Osteoblast (primary cell): ENCODE data around the gene SGCD. TPM values are rescaled to one million over a fixed set of nuclear protein-coding genes. Genes with fewer than 3 reads are reported as not detected.

ENCODE experiments used
- DNase-seq: peaks from one replicate; pipeline ENCODE4 v3.0.0; 2011; ENCODE audit warnings: low spot score, mixed read lengths; ENCODE audit not compliant: insufficient read length; ENCODE audit errors: missing footprints
- H2AFZ ChIP-seq: 2 replicates; pipeline ENCODE4 v1.6.0; 2011; ENCODE audit warnings: mild to moderate bottlenecking, low read length
- H3K27ac ChIP-seq: 2 replicates; pipeline ENCODE4 v1.5.1; 2011; ENCODE audit warnings: mild to moderate bottlenecking, low read depth, low read length, moderate library complexity
- H3K27me3 ChIP-seq: 2 replicates; pipeline ENCODE4 v1.6.0; 2012; ENCODE audit warnings: mild to moderate bottlenecking, control low read depth, inconsistent platforms, low read length, moderate library complexity; ENCODE audit not compliant: insufficient read depth
- H3K36me3 ChIP-seq: 2 replicates; pipeline ENCODE4 v1.5.1; 2011; ENCODE audit warnings: mild to moderate bottlenecking, low read length, control low read depth, moderate library complexity; ENCODE audit not compliant: insufficient read depth
- H3K4me1 ChIP-seq: 2 replicates; pipeline ENCODE4 v1.5.1; 2011; ENCODE audit warnings: mild to moderate bottlenecking, low read length, control low read depth, moderate library complexity; ENCODE audit not compliant: insufficient read depth
- H3K4me2 ChIP-seq: 2 replicates; pipeline ENCODE4 v1.6.0; 2011; ENCODE audit warnings: mild to moderate bottlenecking, low read length; ENCODE audit not compliant: insufficient read depth
- H3K4me3 ChIP-seq: fragments of 200-600 bp; sonication (generic); 3 replicates; pipeline ENCODE4 v1.5.1; 2012; ENCODE audit warnings: mild to moderate bottlenecking, low read length, inconsistent platforms; ENCODE audit not compliant: insufficient read depth
- H3K79me2 ChIP-seq: 2 replicates; pipeline ENCODE4 v1.6.0; 2012; ENCODE audit warnings: mild to moderate bottlenecking, low read length, control low read depth, inconsistent platforms; ENCODE audit not compliant: insufficient read depth
- H3K9me3 ChIP-seq: 2 replicates; pipeline ENCODE4 v1.5.1; 2011; ENCODE audit warnings: low read depth, low read length, control low read depth
- H4K20me1 ChIP-seq: 2 replicates; pipeline ENCODE4 v1.6.0; 2012; ENCODE audit warnings: mild to moderate bottlenecking, low read length, control low read depth; ENCODE audit not compliant: insufficient read depth
- total RNA-seq: library from RNA; depleted of rRNA; stranded (reverse); fragments of >200 nt; gene quantifications from 2 replicates; pipeline ENCODE4 v1.2.3, GENCODE V29; 2012
- TF ChIP-seq, protein P1 (sequence below): IDR thresholded peaks from 2 replicates; pipeline ENCODE4 v1.5.1; 2011; ENCODE audit warnings: mild to moderate bottlenecking, low read depth, low read length, moderate library complexity; ENCODE audit errors: extremely low read depth

The SGCD gene
- total RNA-seq, 1 donor: 27.1 TPM

DNA sequence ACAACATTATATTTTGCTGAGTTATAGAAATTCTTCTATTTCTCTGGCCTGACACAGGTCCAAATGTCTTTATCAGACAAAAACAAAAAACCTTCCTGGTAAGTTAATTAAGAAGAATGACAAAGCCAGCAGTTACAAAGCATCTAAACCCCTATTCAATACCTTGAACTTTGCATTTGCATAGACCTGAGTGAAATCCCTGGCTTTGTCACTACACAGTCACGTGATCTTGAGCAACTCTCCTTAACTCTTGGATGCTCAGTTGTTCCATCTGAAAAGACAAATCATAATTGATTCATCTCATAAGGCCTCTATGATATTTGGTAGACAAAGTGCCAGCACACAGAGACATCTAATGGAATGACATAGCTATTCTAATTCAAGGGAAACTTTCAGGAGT, 356.5 kb downstream of the SGCD start:
- H3K4me1 ChIP-seq: no peaks in the 10 kb centered on the region
- no peak overlapping the region for H3K27ac ChIP-seq
- H2AFZ ChIP-seq: no peak overlapping the region
- no peak for DNase-seq
- no peaks in the 10 kb centered on the region for H3K79me2 ChIP-seq
- H3K4me2 ChIP-seq: no peak overlapping the region
- TF ChIP-seq, protein P1, sequence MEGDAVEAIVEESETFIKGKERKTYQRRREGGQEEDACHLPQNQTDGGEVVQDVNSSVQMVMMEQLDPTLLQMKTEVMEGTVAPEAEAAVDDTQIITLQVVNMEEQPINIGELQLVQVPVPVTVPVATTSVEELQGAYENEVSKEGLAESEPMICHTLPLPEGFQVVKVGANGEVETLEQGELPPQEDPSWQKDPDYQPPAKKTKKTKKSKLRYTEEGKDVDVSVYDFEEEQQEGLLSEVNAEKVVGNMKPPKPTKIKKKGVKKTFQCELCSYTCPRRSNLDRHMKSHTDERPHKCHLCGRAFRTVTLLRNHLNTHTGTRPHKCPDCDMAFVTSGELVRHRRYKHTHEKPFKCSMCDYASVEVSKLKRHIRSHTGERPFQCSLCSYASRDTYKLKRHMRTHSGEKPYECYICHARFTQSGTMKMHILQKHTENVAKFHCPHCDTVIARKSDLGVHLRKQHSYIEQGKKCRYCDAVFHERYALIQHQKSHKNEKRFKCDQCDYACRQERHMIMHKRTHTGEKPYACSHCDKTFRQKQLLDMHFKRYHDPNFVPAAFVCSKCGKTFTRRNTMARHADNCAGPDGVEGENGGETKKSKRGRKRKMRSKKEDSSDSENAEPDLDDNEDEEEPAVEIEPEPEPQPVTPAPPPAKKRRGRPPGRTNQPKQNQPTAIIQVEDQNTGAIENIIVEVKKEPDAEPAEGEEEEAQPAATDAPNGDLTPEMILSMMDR: no peak
- H3K9me3 ChIP-seq: no peaks in the 10 kb centered on the region
- no peak overlapping the region for H3K4me3 ChIP-seq
- H4K20me1 ChIP-seq: no peaks in the 10 kb centered on the region
- H3K27me3 ChIP-seq: no peaks in the 10 kb centered on the region
- H3K36me3 ChIP-seq: no peaks in the 10 kb centered on the region

DNA sequence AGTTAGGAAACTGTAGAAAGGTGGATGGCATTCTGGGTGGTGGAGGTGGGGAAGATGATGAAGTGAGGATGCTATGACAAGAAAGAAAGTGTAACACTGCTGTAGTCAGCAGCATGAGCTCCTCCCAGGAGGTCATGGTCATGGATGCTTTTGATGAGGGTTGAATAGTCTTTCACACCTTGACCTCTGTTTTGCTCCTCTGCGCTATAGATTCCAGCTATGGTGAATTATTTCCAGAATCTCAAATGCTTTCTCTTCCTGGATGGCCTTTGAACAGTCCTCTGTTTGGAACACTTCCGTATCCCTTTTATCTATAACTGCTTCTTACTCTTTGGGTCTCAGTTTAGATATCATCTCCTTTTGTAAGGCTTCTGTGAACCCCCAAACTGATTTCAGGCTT, 357.3 kb downstream of the SGCD start:
- Histone ChIP-seq H4K20me1 (no peaks in the 10 kb centered on the region), H3K4me1 (no peaks in the 10 kb centered on the region), H3K27ac (no peak overlapping the region), H3K36me3 (no peaks in the 10 kb centered on the region), H3K27me3 (no peaks in the 10 kb centered on the region), H3K4me3 (no peak overlapping the region), H3K79me2 (no peaks in the 10 kb centered on the region), H3K9me3 (no peaks in the 10 kb centered on the region), H2AFZ (no peak overlapping the region), H3K4me2 (no peak overlapping the region)
- TF ChIP-seq, protein P1: no peak
- DNase-seq: no peak

DNA sequence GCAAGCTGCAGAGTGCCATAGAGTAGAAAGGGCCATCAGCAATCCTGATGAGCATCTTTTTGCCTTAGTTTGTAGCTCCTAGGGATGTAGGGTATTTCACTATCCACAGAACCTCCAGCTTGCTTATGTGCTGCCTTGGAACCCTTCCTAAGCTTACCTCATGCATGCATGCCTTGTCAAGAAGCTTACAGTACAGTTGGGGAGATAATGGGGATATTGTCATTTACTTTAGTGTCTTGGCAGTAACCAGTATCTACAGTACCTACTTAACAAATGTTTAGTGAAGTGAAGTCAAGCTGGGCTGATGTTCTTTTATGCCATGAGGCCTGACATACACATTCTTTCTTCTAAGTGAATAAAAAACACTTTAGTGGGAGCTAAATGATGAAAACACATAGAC, 358.5 kb downstream of the SGCD start:
- Histone ChIP-seq H3K4me2 (no peak overlapping the region), H3K4me3 (no peak overlapping the region), H3K79me2 (no peaks in the 10 kb centered on the region), H2AFZ (no peak overlapping the region), H3K36me3 (no peaks in the 10 kb centered on the region), H3K4me1 (no peaks in the 10 kb centered on the region), H4K20me1 (no peaks in the 10 kb centered on the region), H3K27me3 (no peaks in the 10 kb centered on the region), H3K9me3 (no peaks in the 10 kb centered on the region), H3K27ac (no peak overlapping the region)
- no peak for DNase-seq
- TF ChIP-seq, protein P1: no peak

DNA sequence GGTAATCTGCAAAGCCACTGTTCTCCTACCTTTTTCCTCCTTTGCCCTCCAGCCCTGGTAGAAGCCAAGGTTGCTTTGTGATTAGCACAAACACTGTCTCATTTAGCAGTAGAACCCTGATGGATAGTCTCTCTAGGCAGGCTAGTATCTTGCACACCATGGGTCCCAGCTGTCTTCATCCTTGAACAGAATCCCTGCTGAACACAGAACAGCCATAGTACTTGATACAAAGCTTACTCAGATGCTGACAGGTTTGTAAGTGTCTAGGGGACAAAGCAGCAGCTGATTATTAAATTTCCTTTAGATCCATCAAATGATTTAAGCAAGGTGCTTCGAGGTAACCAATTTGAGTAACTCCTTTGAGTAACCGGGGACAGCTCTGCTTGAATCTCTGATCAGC, 359.4 kb downstream of the SGCD start:
- H3K4me2 ChIP-seq: no peak overlapping the region
- no peak overlapping the region for H3K27ac ChIP-seq
- H3K4me1 ChIP-seq: no peaks in the 10 kb centered on the region
- no peaks in the 10 kb centered on the region for H3K36me3 ChIP-seq
- H3K9me3 ChIP-seq: no peaks in the 10 kb centered on the region
- TF ChIP-seq, protein P1: no peak
- H3K27me3 ChIP-seq: no peaks in the 10 kb centered on the region
- no peak overlapping the region for H3K4me3 ChIP-seq
- H3K79me2 ChIP-seq: no peaks in the 10 kb centered on the region
- no peaks in the 10 kb centered on the region for H4K20me1 ChIP-seq
- no peak overlapping the region for H2AFZ ChIP-seq
- no peak for DNase-seq
